H1 (cell line): ENCODE results near the gene CRYBG1. TPM values are rescaled to one million over a fixed set of nuclear protein-coding genes. Genes with fewer than 3 reads are reported as not detected.

Experiments used
- CTCF ChIA-PET: fragments of 300-600 bp; sonication (Branson Sonifier 250); formaldehyde crosslinking; loops from one replicate; lab custom pipeline; 2021; ENCODE audit not compliant: partially characterized antibody; lab: Charles Lee
- POLR2A ChIA-PET: fragments of 300-600 bp; sonication (Branson Sonifier 250); formaldehyde crosslinking; loops from one replicate; lab custom pipeline; 2021; ENCODE audit warnings: inconsistent platforms; ENCODE audit not compliant: partially characterized antibody; lab: Charles Lee
- DNase-seq, 2 experiments: peaks; one replicate each; pipeline versions ENCODE4 v3.0.0 to v3.0.0-alpha.2; 2010 to 2022; ENCODE audit warnings: low spot score in 2 of 2, low read depth in 1 of 2, mixed read lengths in 1 of 2
- FAIRE-seq: peaks from 2 replicates; lab custom pipeline; 2011; peaks lifted over from hg19 to GRCh38; lab: Jason Lieb, UNC
- H2AFZ ChIP-seq: 2 replicates; pipeline ENCODE4 v1.8.1; 2012; ENCODE audit warnings: low read length, inconsistent platforms
- H2AK5ac ChIP-seq: 2 replicates; pipeline ENCODE4 v1.6.1; 2013; ENCODE audit warnings: low read depth, low read length
- H2BK120ac ChIP-seq: replicated peaks from 2 replicates; pipeline ENCODE3; 2013; ENCODE audit warnings: low read depth, low read length, inconsistent platforms
- H2BK12ac ChIP-seq: 2 replicates; pipeline ENCODE4 v1.6.1; 2013; ENCODE audit warnings: low read depth, low read length
- H2BK15ac ChIP-seq: 2 replicates; pipeline ENCODE4 v1.6.1; 2013; ENCODE audit warnings: low read length
- H2BK20ac ChIP-seq: 2 replicates; pipeline ENCODE4 v1.6.1; 2013; ENCODE audit warnings: low read length
- H2BK5ac ChIP-seq: 2 replicates; pipeline ENCODE4 v1.6.1; 2013; ENCODE audit warnings: low read depth, low read length
- H3K14ac ChIP-seq: 2 replicates; pipeline ENCODE4 v1.6.1; 2013; ENCODE audit warnings: inconsistent platforms; ENCODE audit not compliant: insufficient read length
- H3K18ac ChIP-seq: 2 replicates; pipeline ENCODE4 v1.6.1; 2013; ENCODE audit warnings: low read length; ENCODE audit errors: extremely low read depth
- H3K23ac ChIP-seq: 2 replicates; pipeline ENCODE4 v1.6.1; 2013; ENCODE audit warnings: inconsistent platforms; ENCODE audit not compliant: insufficient read length
- H3K23me2 ChIP-seq: 2 replicates; pipeline ENCODE4 v1.6.1; 2013; ENCODE audit warnings: low read depth, low read length
- H3K27ac ChIP-seq: 2 replicates; pipeline ENCODE4 v1.6.1; 2011; ENCODE audit warnings: low read depth, low read length, inconsistent platforms
- H3K27me3 ChIP-seq, 4 experiments: replicated peaks in 1 of 4; 1 replicate in 1 of 4; 2 replicates in 3 of 4; pipeline versions ENCODE4 v1.6.1 to v1.8.1; 2011 to 2013; ENCODE audit warnings: low read length in 3 of 4, mild to moderate bottlenecking in 3 of 4, inconsistent platforms in 2 of 4, mixed read lengths in 2 of 4, moderate library complexity in 1 of 4; ENCODE audit not compliant: control insufficient read depth in 3 of 4, insufficient read depth in 3 of 4; ENCODE audit errors: extremely low read depth in 1 of 4
- H3K36me3 ChIP-seq, 4 experiments: 2 replicates each; pipeline versions ENCODE4 v1.6.1 to v1.8.1; 2011 to 2013; ENCODE audit warnings: mild to moderate bottlenecking in 4 of 4, low read length in 3 of 4, moderate library complexity in 2 of 4, control low read depth in 1 of 4, inconsistent platforms in 1 of 4; ENCODE audit not compliant: insufficient read depth in 4 of 4, control insufficient read depth in 2 of 4
- H3K4ac ChIP-seq: replicated peaks from 2 replicates; pipeline ENCODE3; 2013; ENCODE audit warnings: low read length, low read depth, mixed read lengths, inconsistent platforms; ENCODE audit not compliant: insufficient read length
- H3K4me1 ChIP-seq, 4 experiments: replicated peaks in 1 of 4; 1 replicate in 1 of 4; 2 replicates in 3 of 4; pipeline versions ENCODE4 v1.6.1 to v1.8.1; 2011 to 2013; ENCODE audit warnings: low read length in 3 of 4, inconsistent platforms in 2 of 4, mixed read lengths in 1 of 4; ENCODE audit not compliant: insufficient read depth in 4 of 4, control insufficient read depth in 3 of 4
- H3K4me2 ChIP-seq, 2 experiments: 2 replicates each; pipeline versions ENCODE4 v1.6.1 to v1.8.1; 2011 to 2013; ENCODE audit warnings: low read depth in 2 of 2, low read length in 2 of 2, control low read depth in 1 of 2, inconsistent platforms in 1 of 2, mild to moderate bottlenecking in 1 of 2; ENCODE audit not compliant: insufficient read depth in 1 of 2
- H3K4me3 ChIP-seq, 4 experiments: fragments of 200-600, 300-600 bp in 1 of 4; sonication (generic), shearing (Covaris generic), sonication (Bioruptor Twin) in 1 of 4; 2 replicates each; pipeline versions ENCODE4 v1.5.1 to v1.8.1; 2011 to 2016; ENCODE audit warnings: low read length in 4 of 4, low read depth in 3 of 4, control low read depth in 2 of 4, inconsistent platforms in 2 of 4, mild to moderate bottlenecking in 2 of 4, mixed read lengths in 1 of 4, moderate library complexity in 1 of 4; ENCODE audit not compliant: insufficient read depth in 2 of 4; ENCODE audit errors: extremely low read depth in 1 of 4
- H3K56ac ChIP-seq: replicated peaks from 2 replicates; pipeline ENCODE3; 2013; ENCODE audit warnings: low read depth, mild to moderate bottlenecking, mixed read lengths, low read length, inconsistent platforms; ENCODE audit not compliant: insufficient read length
- H3K79me1 ChIP-seq: 2 replicates; pipeline ENCODE4 v1.6.1; 2013; ENCODE audit warnings: low read depth, low read length, control low read depth
- H3K79me2 ChIP-seq, 2 experiments: 2 replicates each; pipeline versions ENCODE4 v1.6.1 to v1.8.1; 2012 to 2013; ENCODE audit warnings: low read length in 2 of 2, mild to moderate bottlenecking in 2 of 2, inconsistent platforms in 1 of 2; ENCODE audit not compliant: insufficient read depth in 2 of 2, control insufficient read depth in 1 of 2
- H3K9ac ChIP-seq, 4 experiments: replicated peaks in 1 of 4; 1 replicate in 1 of 4; 2 replicates in 3 of 4; pipeline versions ENCODE4 v1.6.1 to v1.8.1; 2011 to 2013; ENCODE audit warnings: low read depth in 3 of 4, low read length in 3 of 4, control low read depth in 2 of 4, mild to moderate bottlenecking in 2 of 4, moderate library complexity in 2 of 4, inconsistent platforms in 1 of 4; ENCODE audit errors: extremely low read depth in 1 of 4
- H3K9me3 ChIP-seq, 2 experiments: 2 replicates each; pipeline versions ENCODE4 v1.6.1 to v1.8.1; 2012 to 2013; ENCODE audit warnings: mild to moderate bottlenecking in 2 of 2, moderate library complexity in 2 of 2, control low read depth in 1 of 2, inconsistent platforms in 1 of 2, low read depth in 1 of 2, low read length in 1 of 2, mixed read lengths in 1 of 2; ENCODE audit not compliant: insufficient read depth in 2 of 2
- H4K20me1 ChIP-seq, 2 experiments: replicated peaks in 1 of 2; 2 replicates each; pipeline versions ENCODE3 to v1.8.1; 2011 to 2013; ENCODE audit warnings: inconsistent platforms in 2 of 2, low read length in 2 of 2, mild to moderate bottlenecking in 1 of 2; ENCODE audit not compliant: insufficient read depth in 2 of 2, control insufficient read depth in 1 of 2
- H4K5ac ChIP-seq: 2 replicates; pipeline ENCODE4 v1.6.1; 2013; ENCODE audit warnings: low read length, low read depth, mixed read lengths, inconsistent platforms; ENCODE audit not compliant: insufficient read length
- H4K8ac ChIP-seq: 2 replicates; pipeline ENCODE4 v1.8.0; 2013; ENCODE audit warnings: mild to moderate bottlenecking, moderate library complexity, low read length, inconsistent platforms; ENCODE audit not compliant: insufficient read depth; ENCODE audit errors: extremely low read depth
- H4K91ac ChIP-seq: replicated peaks from 2 replicates; pipeline ENCODE3; 2013; ENCODE audit warnings: low read length, mixed read lengths, inconsistent platforms; ENCODE audit not compliant: insufficient read length
- FOSL1 ChIP-seq: IDR thresholded peaks from 2 replicates; pipeline ENCODE4 v1.6.1; 2011; ENCODE audit warnings: mild to moderate bottlenecking, low read depth, low read length, moderate library complexity; ENCODE audit not compliant: insufficient read depth
- NRF1 ChIP-seq: IDR thresholded peaks from 2 replicates; pipeline ENCODE4 v1.6.1; 2011; ENCODE audit warnings: mild to moderate bottlenecking, low read depth, low read length, improper control_type of control experiment
- SIRT6 ChIP-seq: IDR thresholded peaks from one replicate; pipeline ENCODE4 v1.7.1; 2012; ENCODE audit warnings: low read length, inconsistent platforms
- WGBS, 2 experiments: shearing (Covaris generic) in 1 of 2; methylation state at CpG; one replicate each; pipeline versions ENCODE4 v1.1.6 to v1.1.7; 2013 to 2015; ENCODE audit warnings: low lambda C conversion rate in 2 of 2, mixed read lengths in 2 of 2, inconsistent platforms in 1 of 2, low coverage in 1 of 2, missing lambda C conversion rate in 1 of 2; ENCODE audit not compliant: insufficient replicate concordance in 2 of 2, insufficient coverage in 1 of 2, insufficient read length in 1 of 2; ENCODE audit errors: extremely low coverage in 1 of 2, missing lambda C conversion rate in 1 of 2; 5-methylcytosine and 5-hydroxymethylcytosine counted together
- polyA plus RNA-seq, 7 experiments: library from polyadenylated mRNA; depleted of rRNA in 3 of 7; stranded (reverse) in 5 of 7; unstranded in 2 of 7; fragments of >200 nt in 5 of 7; fragments of 200-250 nt in 2 of 7; gene quantifications; 1 replicate in 5 of 7; 2 replicates in 1 of 7; 4 replicates in 1 of 7; pipeline versions ENCODE4 v1.2.1 to v1.2.3, GENCODE V29; 2011 to 2013; ENCODE audit warnings: missing spikeins in 2 of 7, mixed read lengths in 2 of 7
- total RNA-seq: library from RNA; stranded (reverse); fragmentation: NEBNext Ultra II Directional; extraction: Animal tissue kit (Norgen Biotek cat#: 25700); gene quantifications from 2 replicates; pipeline ENCODE4 v1.2.1, GENCODE V29; 2021

Gene CRYBG1
- total and polyA plus RNA-seq, 2 of the 8 experiments (the other 6 are each of a cell fraction or from before 2014, with no cell fraction given): 2.2 to 11.6 TPM

GRCh38 chr6:106490030-106490429 lies 129.5 kb downstream of the CRYBG1 start:
- Histone ChIP-seq H3K4ac (no peak overlapping the region), H3K27me3 (no peaks in the 10 kb centered on the region; a peak in 3 of 7 replicates), H3K9ac (no peak overlapping the region), H2BK20ac (no peak overlapping the region), H2BK15ac (no peak overlapping the region), H3K18ac (no peak overlapping the region), H4K20me1 (peaks cover 0 to 3% of the 10 kb centered on the region in 2 experiments), H3K79me1 (no peaks in the 10 kb centered on the region; the same call in 1 of the 2 replicates), H4K8ac (no peak overlapping the region), H3K23ac (no peak overlapping the region), H3K79me2 (no peaks in the 10 kb centered on the region), H2AFZ (no peak overlapping the region), H3K4me1 (peaks cover 0 to 4% (median 2%) of the 10 kb centered on the region in 4 experiments; a peak in 4 of 7 replicates), H3K36me3 (no peaks in the 10 kb centered on the region), H3K14ac (no peak overlapping the region), H3K23me2 (no peaks in the 10 kb centered on the region), H4K91ac (no peak overlapping the region), H3K9me3 (no peaks in the 10 kb centered on the region), H3K4me2 (no peak overlapping the region), H4K5ac (no peak overlapping the region), H2BK5ac (no peak overlapping the region), H3K56ac (no peak overlapping the region), H3K27ac (no peak overlapping the region), H3K4me3 (no peak overlapping the region), H2BK120ac (no peak overlapping the region), H2AK5ac (no peak overlapping the region), H2BK12ac (no peak overlapping the region)
- 87% methylated on average over 1 of the region's 1 CpG; no CpG with 5 or more reads in 1 of the 2 experiments for WGBS, 2 experiments
- ChIA-PET CTCF (interaction anchor here (0.6 to 1.2 kb wide), 2 partner anchors 49 to 76 kb away, joined by 3 read pairs; no protein-coding TSS in a partner anchor), POLR2A (no interaction called here)
- DNase-seq (no peak), FAIRE-seq (no peak)
- TF ChIP-seq NRF1 (no peak), FOSL1 (no peak), SIRT6 (no peak)
